Measurements from ENCODE around the gene SYT8.
"Not testable (repeated sequence)": the region's sequence is repeated elsewhere in the genome, so short reads cannot be mapped to it uniquely, and the experiment has no call there.

The SYT8 gene

GRCh38 chr11:1873813-1874150 lies 39.0 kb downstream of the SYT8 start:
- DNase-seq (ENCODE audit: low spot score), result not testable (repeated sequence)

GRCh38 chr11:1874441-1875092 lies 39.8 kb downstream of the SYT8 start:
- DNase-seq (ENCODE audit: low spot score), result not testable (repeated sequence)

GRCh38 chr11:1875093-1875850 lies 40.5 kb downstream of the SYT8 start:
- no peak for DNase-seq (ENCODE audit: low spot score)

- DNase-seq (ENCODE audit: low spot score), result not testable (repeated sequence)
These were observed 41.1 kb downstream of the SYT8 start for GRCh38 chr11:1875851-1876301.

GRCh38 chr11:1876361-1877063 lies 41.7 kb downstream of the SYT8 start:
- no peak for DNase-seq (ENCODE audit: low spot score)

- DNase-seq (ENCODE audit: low spot score), result no peak
These were observed 42.7 kb downstream of the SYT8 start for GRCh38 chr11:1877211-1878136.

GRCh38 chr11:1878137-1879031 lies 43.6 kb downstream of the SYT8 start:
- DNase-seq (ENCODE audit: low spot score), result no peak

- DNase-seq (ENCODE audit: low spot score), result no peak
These were observed 44.7 kb downstream of the SYT8 start for GRCh38 chr11:1879342-1879940.

- no peak for DNase-seq (ENCODE audit: low spot score)
These were observed 45.3 kb downstream of the SYT8 start for GRCh38 chr11:1879941-1880720.

GRCh38 chr11:1880746-1881441 lies 46.1 kb downstream of the SYT8 start:
- DNase-seq (ENCODE audit: low spot score), result no peak

GRCh38 chr11:1881442-1882264 lies 46.9 kb downstream of the SYT8 start:
- no peak for DNase-seq (ENCODE audit: low spot score)

- DNase-seq (ENCODE audit: low spot score), result no peak
These were observed 47.8 kb downstream of the SYT8 start for GRCh38 chr11:1882265-1883238.

- DNase-seq (ENCODE audit: low spot score), result no peak
These were observed 48.8 kb downstream of the SYT8 start for GRCh38 chr11:1883346-1884302.

- DNase-seq (ENCODE audit: low spot score), result no peak
These were observed 49.5 kb downstream of the SYT8 start for GRCh38 chr11:1884303-1884700.

GRCh38 chr11:1886551-1886950 lies 51.8 kb downstream of the SYT8 start:
- not testable (repeated sequence) for DNase-seq (ENCODE audit: low spot score)

Data from globus pallidus (tissue), 1 donor.